ENCODE measurements around the gene SUDS3. TPM values are rescaled to one million over a fixed set of nuclear protein-coding genes. Genes with fewer than 3 reads are reported as not detected.

Gene SUDS3
- polyA plus RNA-seq, 1 of the 3 experiments (the other 2 are of a cell fraction) = 15.0 TPM

DNA sequence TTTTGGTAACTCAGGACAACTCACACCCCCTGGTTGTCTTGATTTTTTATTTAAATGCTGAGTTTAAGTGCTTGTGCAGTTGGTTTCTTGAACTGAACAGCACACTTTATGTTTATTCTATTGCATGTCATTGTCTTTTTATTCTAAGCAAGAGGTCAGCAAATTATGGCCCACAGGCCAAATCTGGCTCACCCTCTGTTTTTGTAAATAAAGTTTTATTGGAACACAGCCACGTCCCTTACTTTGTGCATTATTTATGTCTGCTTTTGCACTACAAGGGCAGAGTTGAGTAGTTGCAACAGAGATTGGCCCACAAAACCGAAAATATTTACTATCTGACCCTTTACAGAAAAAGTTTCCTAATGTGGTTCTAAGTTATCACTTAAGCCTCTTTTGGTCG, 52.3 kb downstream of the SUDS3 start:
- Histone ChIP-seq H3K27me3 (ENCODE audit: insufficient read depth) (no peaks in the 10 kb centered on the region), H3K4me2 (no peak overlapping the region), H3F3A (replicated peaks; ENCODE audit: insufficient read depth) (peaks cover 13% of the 10 kb centered on the region), H3K4me3 (ENCODE audit: low read depth in 2 of 2, low read length in 1 of 2) (no peak overlapping the region), H3K9me3 (no peaks in the 10 kb centered on the region), H3K27ac (ENCODE audit: low read depth in 2 of 2, low read length in 1 of 2) (no peak overlapping the region), H3K9me2 (no peaks in the 10 kb centered on the region), H4K20me1 (ENCODE audit: insufficient read depth) (no peaks in the 10 kb centered on the region), H3K36me3 (replicated peaks in 1 of 2; ENCODE audit: control insufficient read depth in 1 of 2, insufficient read depth in 2 of 2, low read length in 1 of 2) (no peaks in the 10 kb centered on the region), H2AFZ (ENCODE audit: low read depth) (no peak overlapping the region), H3K79me2 (ENCODE audit: insufficient read depth) (no peaks in the 10 kb centered on the region), H3K4me1 (ENCODE audit: control insufficient read depth in 1 of 2, insufficient read depth in 2 of 2, low read depth in 1 of 2, low read length in 1 of 2) (peaks cover 3 to 16% of the 10 kb centered on the region in 2 experiments; a peak in 1 of 4 replicates), H3K9ac (no peak overlapping the region)
- ChIA-PET CTCF (no interaction called here), POLR2A (no interaction called here)
- DNase-seq = no peak
- 75% methylated on average over 3 of the region's 3 CpGs for WGBS (ENCODE audit: low lambda C conversion rate)
- TF ChIP-seq JUND (IDR thresholded peaks at IDR 0.05) (no peak), FOXM1 (IDR thresholded peaks at IDR 0.05; ENCODE audit: low read depth) (no peak), ZBTB33 (IDR thresholded peaks at IDR 0.05; ENCODE audit: borderline replicate concordance, low read depth) (no peak), SIN3A (IDR thresholded peaks at IDR 0.05; ENCODE audit: borderline replicate concordance, low read depth, low read length) (no peak), NRF1 (IDR thresholded peaks at IDR 0.05; ENCODE audit: low read depth, low read length) (no peak), RCOR1 (IDR thresholded peaks at IDR 0.05; ENCODE audit: low read length) (no peak), MEF2A (IDR thresholded peaks at IDR 0.05; ENCODE audit: borderline replicate concordance, low read depth) (no peak), CHD2 (IDR thresholded peaks at IDR 0.05; ENCODE audit: low read length, partially characterized antibody) (no peak), SMC3 (IDR thresholded peaks at IDR 0.05; ENCODE audit: low read depth, low read length) (no peak), FOXJ3 (CRISPR knock-in tag; IDR thresholded peaks at IDR 0.05) (no peak), FOSL2 (IDR thresholded peaks at IDR 0.05; ENCODE audit: borderline replicate concordance, low read depth) (no peak), EP300 (IDR thresholded peaks at IDR 0.05; ENCODE audit: borderline replicate concordance in 1 of 2, low read depth in 1 of 2, low read length in 1 of 2) (no peak)
- TF ChIP-seq, protein P1, sequence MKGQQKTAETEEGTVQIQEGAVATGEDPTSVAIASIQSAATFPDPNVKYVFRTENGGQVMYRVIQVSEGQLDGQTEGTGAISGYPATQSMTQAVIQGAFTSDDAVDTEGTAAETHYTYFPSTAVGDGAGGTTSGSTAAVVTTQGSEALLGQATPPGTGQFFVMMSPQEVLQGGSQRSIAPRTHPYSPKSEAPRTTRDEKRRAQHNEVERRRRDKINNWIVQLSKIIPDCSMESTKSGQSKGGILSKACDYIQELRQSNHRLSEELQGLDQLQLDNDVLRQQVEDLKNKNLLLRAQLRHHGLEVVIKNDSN (IDR thresholded peaks at IDR 0.05; ENCODE audit: borderline replicate concordance, low read depth) = no peak
- TF ChIP-seq, protein P2, sequence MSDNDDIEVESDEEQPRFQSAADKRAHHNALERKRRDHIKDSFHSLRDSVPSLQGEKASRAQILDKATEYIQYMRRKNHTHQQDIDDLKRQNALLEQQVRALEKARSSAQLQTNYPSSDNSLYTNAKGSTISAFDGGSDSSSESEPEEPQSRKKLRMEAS (IDR thresholded peaks at IDR 0.05; ENCODE audit: low read depth) = no peak
- TF ChIP-seq, protein P3, sequence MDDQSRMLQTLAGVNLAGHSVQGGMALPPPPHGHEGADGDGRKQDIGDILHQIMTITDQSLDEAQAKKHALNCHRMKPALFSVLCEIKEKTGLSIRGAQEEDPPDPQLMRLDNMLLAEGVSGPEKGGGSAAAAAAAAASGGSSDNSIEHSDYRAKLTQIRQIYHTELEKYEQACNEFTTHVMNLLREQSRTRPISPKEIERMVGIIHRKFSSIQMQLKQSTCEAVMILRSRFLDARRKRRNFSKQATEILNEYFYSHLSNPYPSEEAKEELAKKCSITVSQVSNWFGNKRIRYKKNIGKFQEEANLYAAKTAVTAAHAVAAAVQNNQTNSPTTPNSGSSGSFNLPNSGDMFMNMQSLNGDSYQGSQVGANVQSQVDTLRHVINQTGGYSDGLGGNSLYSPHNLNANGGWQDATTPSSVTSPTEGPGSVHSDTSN (IDR thresholded peaks at IDR 0.05) = no peak
